Neutrophil (primary cell): ENCODE results near the gene GSTT2B.
"Not testable (repeated sequence)": the region's sequence is repeated elsewhere in the genome, so short reads cannot be mapped to it uniquely, and the experiment has no call there.

Experiments
- H3K27ac ChIP-seq: fragments of 200-600 bp; sonication (generic); 2 replicates; pipeline ENCODE4 v1.5.1; 2016; ENCODE audit warnings: mild to moderate bottlenecking, moderate library complexity
- H3K27me3 ChIP-seq: fragments of 200-600 bp; sonication (generic); 2 replicates; pipeline ENCODE4 v1.6.0; 2016; ENCODE audit warnings: mild to moderate bottlenecking
- H3K36me3 ChIP-seq: fragments of 200-600 bp; sonication (generic); 2 replicates; pipeline ENCODE4 v1.5.1; 2017
- H3K4me1 ChIP-seq, 2 experiments: fragments of 200-600 bp in 1 of 2; sonication (generic) in 1 of 2; 1 replicate in 1 of 2; 2 replicates in 1 of 2; pipeline versions ENCODE4 v1.5.1 to v1.6.1; 2013 to 2016; ENCODE audit warnings: low read depth in 1 of 2, low read length in 1 of 2, mild to moderate bottlenecking in 1 of 2, moderate library complexity in 1 of 2; ENCODE audit not compliant: control insufficient read depth in 1 of 2, insufficient read depth in 1 of 2
- H3K4me3 ChIP-seq, 2 experiments: fragments of 200-600 bp in 1 of 2; sonication (generic) in 1 of 2; 1 replicate in 1 of 2; 2 replicates in 1 of 2; pipeline ENCODE4 v1.5.1; 2013 to 2016; ENCODE audit warnings: low read depth in 1 of 2, low read length in 1 of 2, mild to moderate bottlenecking in 1 of 2, moderate library complexity in 1 of 2
- H3K9me3 ChIP-seq: fragments of 200-600 bp; sonication (generic); 2 replicates; pipeline ENCODE4 v1.5.1; 2016
- TF ChIP-seq, protein P1 (sequence below): fragments of 200-600 bp; sonication (generic); IDR thresholded peaks from 2 replicates; pipeline ENCODE4 v1.5.1; 2016; ENCODE audit warnings: antibody characterized with exemption

GSTT2B gene

DNA sequence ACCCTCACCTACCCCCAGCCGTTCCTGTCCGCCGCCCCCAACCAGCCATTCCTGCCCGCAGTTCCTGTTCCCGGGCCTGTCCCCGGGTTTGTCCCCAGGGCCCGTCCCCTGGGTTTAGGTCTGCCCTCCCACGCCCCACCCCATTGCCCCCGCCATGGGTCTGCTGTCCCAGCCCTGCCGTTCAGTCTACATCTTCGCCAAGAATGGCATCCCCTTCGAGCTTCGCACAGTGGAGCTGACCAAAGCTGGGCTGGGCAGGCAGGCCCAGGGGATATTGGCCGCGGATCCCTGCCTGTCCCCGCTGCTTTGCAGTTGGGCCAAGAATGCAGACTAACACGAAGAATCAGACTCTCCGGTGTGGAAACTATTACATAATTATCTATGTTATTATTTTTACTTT, 11.2 kb downstream of the GSTT2B start:
- not testable (repeated sequence) for H3K36me3 ChIP-seq, H3K27me3 ChIP-seq, H3K27ac ChIP-seq, H3K4me3 ChIP-seq, H3K9me3 ChIP-seq, H3K4me1 ChIP-seq

DNA sequence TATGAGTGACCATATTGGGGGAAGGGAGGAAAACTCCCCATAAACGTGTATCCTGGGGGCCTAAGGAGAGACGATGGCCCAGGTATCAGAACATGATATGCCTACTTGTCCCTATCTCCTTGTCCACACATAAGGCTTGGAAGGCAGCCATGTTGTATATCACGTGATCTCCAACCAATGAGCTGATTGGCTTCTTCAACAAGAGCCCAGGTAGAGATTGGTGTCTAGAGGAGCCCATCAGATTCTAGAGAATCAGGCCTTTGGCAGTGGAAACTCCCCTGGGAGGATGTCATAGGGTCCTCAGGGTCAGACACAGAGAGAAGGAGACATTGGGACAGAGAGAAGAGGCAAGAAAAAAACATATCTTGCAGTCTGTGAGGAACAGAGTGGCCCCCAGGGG, 13.6 kb downstream of the GSTT2B start:
- H3K4me1 ChIP-seq, H3K4me3 ChIP-seq, H3K27me3 ChIP-seq, H3K27ac ChIP-seq, H3K9me3 ChIP-seq, H3K36me3 ChIP-seq: not testable (repeated sequence)

DNA sequence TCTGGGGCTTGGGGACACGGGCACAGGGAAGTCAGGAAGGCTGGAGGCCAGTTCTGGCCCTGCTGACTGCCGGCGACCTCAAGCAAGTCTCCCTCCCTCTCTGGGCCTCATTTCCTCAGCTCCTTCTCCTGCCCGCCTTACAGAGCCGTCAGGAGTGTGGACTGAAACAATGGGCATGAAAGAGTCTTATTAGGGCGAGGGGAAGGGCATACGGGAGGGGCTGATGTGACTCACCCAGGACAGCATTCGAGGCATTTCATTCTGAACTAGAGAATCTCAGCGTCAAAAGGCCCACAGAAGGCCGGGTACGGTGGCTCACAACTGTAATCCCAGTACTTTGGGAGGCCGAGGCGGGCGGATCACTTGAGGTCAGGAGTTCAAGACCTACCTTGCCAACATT, 20.8 kb downstream of the GSTT2B start:
- not testable (repeated sequence) for H3K27me3 ChIP-seq, H3K9me3 ChIP-seq, H3K4me3 ChIP-seq, H3K36me3 ChIP-seq, H3K4me1 ChIP-seq, H3K27ac ChIP-seq

DNA sequence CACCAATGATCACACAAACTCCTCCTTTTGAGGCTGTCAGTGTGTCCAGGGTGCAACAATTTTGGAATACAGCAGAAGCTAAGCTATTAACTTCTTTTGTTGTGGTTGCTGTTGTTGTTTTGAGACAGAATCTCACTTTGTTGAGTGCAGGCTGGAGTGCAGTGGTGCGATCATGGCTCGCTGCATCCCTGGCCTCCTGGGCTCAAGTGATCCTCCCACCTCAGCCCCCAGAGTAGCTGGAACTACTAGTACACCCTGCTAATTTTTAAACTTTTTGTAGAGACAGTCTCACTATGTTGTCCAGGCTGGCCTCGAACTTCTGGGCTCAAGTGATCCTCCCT, 22.0 kb downstream of the GSTT2B start:
- Histone ChIP-seq H3K27me3 (no peaks in the 10 kb centered on the region), H3K36me3 (no peaks in the 10 kb centered on the region), H3K27ac (no peak overlapping the region), H3K4me1 (no peaks in the 10 kb centered on the region), H3K4me3 (no peak overlapping the region), H3K9me3 (no peaks in the 10 kb centered on the region)
- TF ChIP-seq, protein P1, sequence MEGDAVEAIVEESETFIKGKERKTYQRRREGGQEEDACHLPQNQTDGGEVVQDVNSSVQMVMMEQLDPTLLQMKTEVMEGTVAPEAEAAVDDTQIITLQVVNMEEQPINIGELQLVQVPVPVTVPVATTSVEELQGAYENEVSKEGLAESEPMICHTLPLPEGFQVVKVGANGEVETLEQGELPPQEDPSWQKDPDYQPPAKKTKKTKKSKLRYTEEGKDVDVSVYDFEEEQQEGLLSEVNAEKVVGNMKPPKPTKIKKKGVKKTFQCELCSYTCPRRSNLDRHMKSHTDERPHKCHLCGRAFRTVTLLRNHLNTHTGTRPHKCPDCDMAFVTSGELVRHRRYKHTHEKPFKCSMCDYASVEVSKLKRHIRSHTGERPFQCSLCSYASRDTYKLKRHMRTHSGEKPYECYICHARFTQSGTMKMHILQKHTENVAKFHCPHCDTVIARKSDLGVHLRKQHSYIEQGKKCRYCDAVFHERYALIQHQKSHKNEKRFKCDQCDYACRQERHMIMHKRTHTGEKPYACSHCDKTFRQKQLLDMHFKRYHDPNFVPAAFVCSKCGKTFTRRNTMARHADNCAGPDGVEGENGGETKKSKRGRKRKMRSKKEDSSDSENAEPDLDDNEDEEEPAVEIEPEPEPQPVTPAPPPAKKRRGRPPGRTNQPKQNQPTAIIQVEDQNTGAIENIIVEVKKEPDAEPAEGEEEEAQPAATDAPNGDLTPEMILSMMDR, result no peak

DNA sequence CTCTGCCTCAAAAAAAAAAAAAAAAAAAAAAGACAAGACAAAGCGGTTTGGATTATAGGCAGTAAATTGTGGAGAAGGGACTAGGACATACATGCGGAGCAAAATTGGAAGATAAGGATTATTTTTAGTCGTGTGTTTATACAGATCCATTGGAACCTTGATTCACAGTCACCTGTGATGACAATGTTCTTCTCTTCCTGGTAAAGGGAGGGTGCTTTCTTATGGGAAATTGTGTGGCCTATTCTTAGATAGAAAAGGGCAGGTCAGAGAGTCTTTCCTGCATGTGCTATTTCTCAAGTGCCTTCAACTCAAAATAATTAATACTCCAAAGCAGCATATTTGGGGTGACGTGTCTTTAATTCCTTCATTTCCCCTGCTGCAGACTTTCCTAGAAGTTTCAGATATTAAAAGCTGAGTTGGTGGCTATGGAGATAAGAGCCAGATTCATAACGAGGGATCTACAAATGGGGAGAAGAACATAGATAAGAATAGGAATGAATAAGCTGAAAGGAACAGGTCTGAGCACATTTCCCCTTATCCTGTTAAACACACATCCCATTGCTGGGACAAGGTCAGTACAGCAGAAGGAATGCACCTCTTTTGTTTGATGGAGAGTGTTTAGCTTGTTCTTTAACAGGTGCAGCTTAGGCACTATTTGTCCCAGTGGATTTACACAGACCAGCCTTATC, 22.5 kb downstream of the GSTT2B start:
- TF ChIP-seq, protein P1, result no peak
- no peaks in the 10 kb centered on the region for H3K27me3 ChIP-seq
- no peaks in the 10 kb centered on the region for H3K4me1 ChIP-seq
- no peak overlapping the region for H3K27ac ChIP-seq
- no peaks in the 10 kb centered on the region for H3K36me3 ChIP-seq
- no peak overlapping the region for H3K4me3 ChIP-seq
- no peaks in the 10 kb centered on the region for H3K9me3 ChIP-seq

DNA sequence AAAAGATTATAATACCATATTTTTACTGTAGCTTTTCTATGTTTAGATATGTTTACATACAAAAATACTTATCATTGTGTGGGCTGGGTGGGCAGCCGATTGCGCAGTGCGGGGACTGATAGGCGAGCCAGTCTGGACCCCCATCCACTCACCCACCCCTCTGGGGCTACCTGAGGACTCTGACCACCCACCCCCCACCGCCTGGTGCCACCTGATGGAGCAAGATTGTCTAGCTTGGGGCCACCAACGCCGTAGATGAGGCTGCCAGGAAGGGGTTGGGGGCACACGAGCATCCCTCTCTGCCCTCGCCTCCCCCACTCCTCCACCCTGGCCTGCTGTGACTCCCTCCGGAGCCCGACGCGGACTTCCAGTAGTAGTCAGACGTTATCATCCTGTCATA, 34.4 kb downstream of the GSTT2B start:
- Histone ChIP-seq H3K4me3 (no peak overlapping the region), H3K4me1 (peaks cover 0 to 6% of the 10 kb centered on the region in 2 experiments), H3K27me3 (no peaks in the 10 kb centered on the region), H3K9me3 (no peaks in the 10 kb centered on the region), H3K27ac (no peak overlapping the region), H3K36me3 (peaks cover 34% of the 10 kb centered on the region)
- TF ChIP-seq, protein P1, result no peak

DNA sequence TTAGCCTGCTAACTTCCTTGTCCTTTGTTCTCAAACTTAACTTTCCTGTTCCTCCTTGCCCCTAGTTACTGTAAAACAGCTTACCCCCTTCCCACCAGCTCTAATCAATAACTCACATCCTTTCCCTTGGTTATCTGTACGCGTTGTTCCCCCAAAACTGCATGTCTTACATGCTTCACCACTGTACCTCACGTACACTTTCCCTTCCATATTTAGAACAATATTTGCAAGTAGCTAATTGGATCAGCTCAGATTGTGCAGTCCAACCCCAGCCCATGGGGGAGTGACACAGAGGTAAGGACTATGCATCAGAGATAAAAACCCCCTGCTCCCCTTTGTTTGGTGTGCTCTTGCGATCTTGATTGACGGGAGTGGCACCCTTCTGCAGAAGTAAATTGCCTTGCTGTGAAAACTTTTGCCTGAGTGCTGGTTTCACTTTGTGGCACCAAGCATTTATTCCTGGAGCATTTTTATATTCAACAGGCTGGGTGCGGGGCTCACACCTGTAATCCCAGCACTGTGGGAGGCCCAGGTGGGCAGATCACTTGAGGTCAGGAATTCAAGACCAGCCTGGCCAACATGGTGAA, 35.9 kb downstream of the GSTT2B start:
- Histone ChIP-seq H3K27ac (no peak overlapping the region), H3K27me3 (no peaks in the 10 kb centered on the region), H3K9me3 (no peaks in the 10 kb centered on the region), H3K36me3 (peaks cover 38% of the 10 kb centered on the region), H3K4me3 (no peak overlapping the region), H3K4me1 (peaks cover 0 to 6% of the 10 kb centered on the region in 2 experiments)
- TF ChIP-seq, protein P1, result no peak
